Liver (tissue), 9 donors: ENCODE data around the gene FBN1. TPM values are rescaled to one million over a fixed set of nuclear protein-coding genes. Genes with fewer than 3 reads are reported as not detected.

Experiments used
- DNase-seq: peaks from one replicate; pipeline ENCODE4 v3.0.0-alpha.2; 2017; ENCODE audit warnings: low spot score
- H3K27ac ChIP-seq, 2 donors: one replicate each; pipeline ENCODE4 v1.7.0; 2013; ENCODE audit warnings: inconsistent platforms in 2 of 2, low read length in 2 of 2, control low read depth in 1 of 2, low read depth in 1 of 2, mild to moderate bottlenecking in 1 of 2
- H3K27me3 ChIP-seq, 4 donors: one replicate each; pipeline versions ENCODE4 v1.6.1 to v1.7.0; 2013; ENCODE audit warnings: low read length in 3 of 4, inconsistent platforms in 1 of 4, mild to moderate bottlenecking in 1 of 4, moderate library complexity in 1 of 4; ENCODE audit not compliant: control insufficient read depth in 4 of 4, insufficient read depth in 4 of 4
- H3K36me3 ChIP-seq, 4 donors: one replicate each; pipeline versions ENCODE4 v1.6.1 to v1.7.0; 2013; ENCODE audit warnings: low read length in 3 of 4, mild to moderate bottlenecking in 3 of 4, low read depth in 1 of 4, moderate library complexity in 1 of 4; ENCODE audit not compliant: control insufficient read depth in 4 of 4, insufficient read depth in 3 of 4
- H3K4me1 ChIP-seq, 4 donors: one replicate each; pipeline versions ENCODE4 v1.6.1 to v1.7.0; 2013; ENCODE audit warnings: low read length in 3 of 4, mild to moderate bottlenecking in 3 of 4, moderate library complexity in 1 of 4; ENCODE audit not compliant: control insufficient read depth in 4 of 4, insufficient read depth in 4 of 4
- H3K4me3 ChIP-seq, 3 donors: one replicate each; pipeline versions ENCODE4 v1.6.1 to v1.7.0; 2013; ENCODE audit warnings: low read length in 3 of 3, control low read depth in 1 of 3, low read depth in 1 of 3, mild to moderate bottlenecking in 1 of 3
- H3K9ac ChIP-seq, 2 donors: one replicate each; pipeline ENCODE4 v1.7.0; 2013; ENCODE audit warnings: low read length in 2 of 2, mild to moderate bottlenecking in 2 of 2, moderate library complexity in 2 of 2, control low read depth in 1 of 2, low read depth in 1 of 2
- H3K9me3 ChIP-seq, 4 donors: one replicate each; pipeline versions ENCODE4 v1.6.1 to v1.7.0; 2013; ENCODE audit warnings: low read length in 3 of 4; ENCODE audit not compliant: control insufficient read depth in 4 of 4
- EGR1 ChIP-seq, 2 donors: IDR thresholded peaks; 2 replicates each; pipeline ENCODE4 v1.6.1; 2016 to 2018; ENCODE audit warnings: antibody characterized with exemption in 2 of 2, low read depth in 2 of 2
- FOXA1 ChIP-seq: IDR thresholded peaks from 2 replicates; pipeline ENCODE4 v1.6.1; 2016; ENCODE audit warnings: antibody characterized with exemption
- FOXA2 ChIP-seq: IDR thresholded peaks from 2 replicates; pipeline ENCODE4 v1.6.1; 2016; ENCODE audit warnings: antibody characterized with exemption
- GABPA ChIP-seq, 2 donors: IDR thresholded peaks in 1 of 2; conservative IDR thresholded peaks in 1 of 2; 2 replicates each; pipeline ENCODE4 v1.6.1; 2016; ENCODE audit warnings: antibody characterized with exemption in 2 of 2, mild to moderate bottlenecking in 1 of 2, moderate library complexity in 1 of 2
- HNF4A ChIP-seq, 2 donors: conservative IDR thresholded peaks; 2 replicates each; pipeline ENCODE4 v1.6.1; 2016; ENCODE audit warnings: antibody characterized with exemption in 2 of 2, mild to moderate bottlenecking in 2 of 2
- HNF4G ChIP-seq: IDR thresholded peaks from 2 replicates; pipeline ENCODE4 v1.6.1; 2016; ENCODE audit warnings: antibody characterized with exemption
- JUND ChIP-seq, 2 donors: IDR thresholded peaks; 2 replicates each; pipeline ENCODE4 v1.6.1; 2016; ENCODE audit warnings: antibody characterized with exemption in 2 of 2
- NR2F2 ChIP-seq: IDR thresholded peaks from 2 replicates; pipeline ENCODE4 v1.6.1; 2016; ENCODE audit warnings: antibody characterized with exemption
- RAD21 ChIP-seq, 2 donors: IDR thresholded peaks; 2 replicates each; pipeline ENCODE4 v1.6.1; 2016; ENCODE audit warnings: antibody characterized with exemption in 2 of 2, mild to moderate bottlenecking in 2 of 2
- RXRA ChIP-seq, 2 donors: IDR thresholded peaks; 2 replicates each; pipeline ENCODE4 v1.6.1; 2017 to 2018; ENCODE audit warnings: antibody characterized with exemption in 2 of 2, mild to moderate bottlenecking in 1 of 2
- SP1 ChIP-seq: IDR thresholded peaks from 2 replicates; pipeline ENCODE4 v1.6.1; 2018; ENCODE audit warnings: antibody characterized with exemption, mild to moderate bottlenecking
- TAF1 ChIP-seq: conservative IDR thresholded peaks from 2 replicates; pipeline ENCODE4 v1.6.1; 2016; ENCODE audit warnings: antibody characterized with exemption, mild to moderate bottlenecking
- YY1 ChIP-seq: IDR thresholded peaks from 2 replicates; pipeline ENCODE4 v1.6.1; 2016; ENCODE audit warnings: antibody characterized with exemption, mild to moderate bottlenecking
- WGBS: extraction: QIAGEN DNeasy Blood & Tissue Kit; methylation state at CpG from one replicate; pipeline ENCODE4 v1.1.7; 2013; 5-methylcytosine and 5-hydroxymethylcytosine counted together
- polyA plus RNA-seq, 2 donors: library from polyadenylated mRNA; stranded (reverse) in 1 of 2; unstranded in 1 of 2; fragments of 200-250 nt in 1 of 2; fragments of >200 nt in 1 of 2; fragmentation: Nextera tagmentation in 1 of 2; extraction: Ambion mirVana in 1 of 2; gene quantifications; one replicate each; pipeline versions ENCODE4 v1.2.1 to v1.2.3, GENCODE V29; 2013 to 2015
- total RNA-seq, 2 donors: library from RNA; depleted of rRNA; stranded (reverse); fragments of >200 nt; gene quantifications; one replicate each; pipeline ENCODE4 v1.2.3, GENCODE V29; 2014
- TF ChIP-seq, protein P1 (sequence below): IDR thresholded peaks from 2 replicates; pipeline ENCODE4 v1.6.1; 2016; ENCODE audit warnings: antibody characterized with exemption
- TF ChIP-seq, protein P2 (sequence below): IDR thresholded peaks from 2 replicates; pipeline ENCODE4 v1.6.1; 2016; ENCODE audit warnings: antibody characterized with exemption
- TF ChIP-seq, protein P3 (sequence below): fragments of 150-350 bp; IDR thresholded peaks from 2 replicates; pipeline ENCODE4 v1.5.1; 2017; ENCODE audit warnings: improper control_type of control experiment, low read depth, low read length; ENCODE audit not compliant: missing input control
- TF ChIP-seq, protein P4 (sequence below): IDR thresholded peaks from 2 replicates; pipeline ENCODE4 v1.6.1; 2016; ENCODE audit warnings: antibody characterized with exemption
- TF ChIP-seq, protein P5 (sequence below): IDR thresholded peaks from 2 replicates; pipeline ENCODE4 v1.6.1; 2016; ENCODE audit warnings: antibody characterized with exemption, mild to moderate bottlenecking
- donor health status: healthy.
- donor health status: healthy.
- donor health status: healthy.
- donor health status: healthy.
- donor health status: healthy.

Gene FBN1
- total and polyA plus RNA-seq, 4 donors: 1.3 to 20.1 (median 12.4) TPM

DNA sequence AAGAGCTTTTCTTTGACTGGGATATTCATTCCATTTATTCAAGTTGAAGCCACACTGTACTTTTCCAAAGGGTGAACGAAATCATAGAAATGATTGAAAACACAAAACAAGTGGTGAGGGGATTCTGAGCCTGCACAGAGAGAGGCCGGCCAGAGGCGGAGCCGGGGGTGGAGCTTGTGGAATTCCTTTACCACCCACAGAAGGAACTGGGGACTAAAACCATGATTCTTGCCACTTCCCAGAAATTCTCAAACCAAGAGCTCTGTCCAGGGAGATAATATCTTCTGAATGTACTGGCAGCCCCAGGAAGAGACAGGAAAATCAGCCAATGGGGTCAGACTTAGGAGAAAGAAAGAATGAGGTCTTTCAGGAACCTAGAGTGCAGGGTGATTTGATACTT lies 20.8 kb downstream of the FBN1 start:
- Histone ChIP-seq H3K4me1 (no peaks in the 10 kb centered on the region), H3K27me3 (no peaks in the 10 kb centered on the region), H3K9me3 (no peaks in the 10 kb centered on the region), H3K36me3 (no peaks in the 10 kb centered on the region), H3K27ac (no peak overlapping the region), H3K4me3 (no peak overlapping the region), H3K9ac (no peak overlapping the region)
- no peak for TF ChIP-seq GABPA (IDR thresholded peaks at IDR 0.05 in 1 of 2, conservative IDR thresholded peaks at IDR 0.05 in 1 of 2)
- TF ChIP-seq RAD21 (IDR thresholded peaks at IDR 0.05): no peak
- TF ChIP-seq, protein P1, sequence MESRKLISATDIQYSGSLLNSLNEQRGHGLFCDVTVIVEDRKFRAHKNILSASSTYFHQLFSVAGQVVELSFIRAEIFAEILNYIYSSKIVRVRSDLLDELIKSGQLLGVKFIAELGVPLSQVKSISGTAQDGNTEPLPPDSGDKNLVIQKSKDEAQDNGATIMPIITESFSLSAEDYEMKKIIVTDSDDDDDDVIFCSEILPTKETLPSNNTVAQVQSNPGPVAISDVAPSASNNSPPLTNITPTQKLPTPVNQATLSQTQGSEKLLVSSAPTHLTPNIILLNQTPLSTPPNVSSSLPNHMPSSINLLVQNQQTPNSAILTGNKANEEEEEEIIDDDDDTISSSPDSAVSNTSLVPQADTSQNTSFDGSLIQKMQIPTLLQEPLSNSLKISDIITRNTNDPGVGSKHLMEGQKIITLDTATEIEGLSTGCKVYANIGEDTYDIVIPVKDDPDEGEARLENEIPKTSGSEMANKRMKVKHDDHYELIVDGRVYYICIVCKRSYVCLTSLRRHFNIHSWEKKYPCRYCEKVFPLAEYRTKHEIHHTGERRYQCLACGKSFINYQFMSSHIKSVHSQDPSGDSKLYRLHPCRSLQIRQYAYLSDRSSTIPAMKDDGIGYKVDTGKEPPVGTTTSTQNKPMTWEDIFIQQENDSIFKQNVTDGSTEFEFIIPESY: no peak
- TF ChIP-seq SP1: no peak
- TF ChIP-seq FOXA1: no peak
- TF ChIP-seq YY1: no peak
- no peak for TF ChIP-seq EGR1 (IDR thresholded peaks at IDR 0.05; ENCODE audit: low read depth in 2 of 2)
- no peak for TF ChIP-seq HNF4G
- TF ChIP-seq, protein P2, sequence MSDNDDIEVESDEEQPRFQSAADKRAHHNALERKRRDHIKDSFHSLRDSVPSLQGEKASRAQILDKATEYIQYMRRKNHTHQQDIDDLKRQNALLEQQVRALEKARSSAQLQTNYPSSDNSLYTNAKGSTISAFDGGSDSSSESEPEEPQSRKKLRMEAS: no peak
- no peak for TF ChIP-seq RXRA (IDR thresholded peaks at IDR 0.05)
- TF ChIP-seq FOXA2: no peak
- TF ChIP-seq HNF4A (conservative IDR thresholded peaks at IDR 0.05): no peak
- TF ChIP-seq, protein P3, sequence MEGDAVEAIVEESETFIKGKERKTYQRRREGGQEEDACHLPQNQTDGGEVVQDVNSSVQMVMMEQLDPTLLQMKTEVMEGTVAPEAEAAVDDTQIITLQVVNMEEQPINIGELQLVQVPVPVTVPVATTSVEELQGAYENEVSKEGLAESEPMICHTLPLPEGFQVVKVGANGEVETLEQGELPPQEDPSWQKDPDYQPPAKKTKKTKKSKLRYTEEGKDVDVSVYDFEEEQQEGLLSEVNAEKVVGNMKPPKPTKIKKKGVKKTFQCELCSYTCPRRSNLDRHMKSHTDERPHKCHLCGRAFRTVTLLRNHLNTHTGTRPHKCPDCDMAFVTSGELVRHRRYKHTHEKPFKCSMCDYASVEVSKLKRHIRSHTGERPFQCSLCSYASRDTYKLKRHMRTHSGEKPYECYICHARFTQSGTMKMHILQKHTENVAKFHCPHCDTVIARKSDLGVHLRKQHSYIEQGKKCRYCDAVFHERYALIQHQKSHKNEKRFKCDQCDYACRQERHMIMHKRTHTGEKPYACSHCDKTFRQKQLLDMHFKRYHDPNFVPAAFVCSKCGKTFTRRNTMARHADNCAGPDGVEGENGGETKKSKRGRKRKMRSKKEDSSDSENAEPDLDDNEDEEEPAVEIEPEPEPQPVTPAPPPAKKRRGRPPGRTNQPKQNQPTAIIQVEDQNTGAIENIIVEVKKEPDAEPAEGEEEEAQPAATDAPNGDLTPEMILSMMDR: no peak
- no peak for TF ChIP-seq TAF1
- WGBS: 91% methylated on average over 4 of the region's 4 CpGs
- DNase-seq: no peak

DNA sequence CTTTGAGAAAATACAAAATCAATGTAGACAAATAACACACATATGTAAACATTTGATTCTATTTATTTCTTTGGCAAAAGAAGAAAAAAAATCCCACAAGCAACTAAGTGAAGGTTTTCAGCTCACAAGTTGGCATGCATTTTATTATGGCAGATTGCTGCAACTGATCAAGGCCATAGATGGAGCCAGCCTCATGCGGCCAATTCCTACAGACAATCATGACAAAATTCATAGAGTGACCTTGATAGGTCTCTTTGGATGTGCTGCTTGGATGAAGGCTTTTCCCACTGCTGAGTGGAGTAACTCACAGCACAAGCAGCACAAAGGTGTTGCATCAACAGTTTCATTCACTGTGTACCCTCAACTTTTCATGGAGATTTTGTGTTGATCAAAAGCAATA lies 22.1 kb downstream of the FBN1 start:
- Histone ChIP-seq H3K36me3 (no peaks in the 10 kb centered on the region), H3K27me3 (no peaks in the 10 kb centered on the region), H3K27ac (no peak overlapping the region), H3K4me3 (no peak overlapping the region), H3K9ac (no peak overlapping the region), H3K4me1 (no peaks in the 10 kb centered on the region), H3K9me3 (no peaks in the 10 kb centered on the region)
- TF ChIP-seq FOXA1: no peak
- no peak for TF ChIP-seq GABPA (IDR thresholded peaks at IDR 0.05 in 1 of 2, conservative IDR thresholded peaks at IDR 0.05 in 1 of 2)
- no peak for TF ChIP-seq JUND (IDR thresholded peaks at IDR 0.05)
- TF ChIP-seq, protein P2: no peak
- TF ChIP-seq YY1: no peak
- TF ChIP-seq, protein P3: no peak
- TF ChIP-seq TAF1: no peak
- TF ChIP-seq RXRA (IDR thresholded peaks at IDR 0.05): no peak
- no peak for TF ChIP-seq EGR1 (IDR thresholded peaks at IDR 0.05; ENCODE audit: low read depth in 2 of 2)
- TF ChIP-seq, protein P4, sequence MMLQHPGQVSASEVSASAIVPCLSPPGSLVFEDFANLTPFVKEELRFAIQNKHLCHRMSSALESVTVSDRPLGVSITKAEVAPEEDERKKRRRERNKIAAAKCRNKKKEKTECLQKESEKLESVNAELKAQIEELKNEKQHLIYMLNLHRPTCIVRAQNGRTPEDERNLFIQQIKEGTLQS: no peak
- TF ChIP-seq FOXA2: no peak
- TF ChIP-seq, protein P1: no peak
- TF ChIP-seq, protein P5, sequence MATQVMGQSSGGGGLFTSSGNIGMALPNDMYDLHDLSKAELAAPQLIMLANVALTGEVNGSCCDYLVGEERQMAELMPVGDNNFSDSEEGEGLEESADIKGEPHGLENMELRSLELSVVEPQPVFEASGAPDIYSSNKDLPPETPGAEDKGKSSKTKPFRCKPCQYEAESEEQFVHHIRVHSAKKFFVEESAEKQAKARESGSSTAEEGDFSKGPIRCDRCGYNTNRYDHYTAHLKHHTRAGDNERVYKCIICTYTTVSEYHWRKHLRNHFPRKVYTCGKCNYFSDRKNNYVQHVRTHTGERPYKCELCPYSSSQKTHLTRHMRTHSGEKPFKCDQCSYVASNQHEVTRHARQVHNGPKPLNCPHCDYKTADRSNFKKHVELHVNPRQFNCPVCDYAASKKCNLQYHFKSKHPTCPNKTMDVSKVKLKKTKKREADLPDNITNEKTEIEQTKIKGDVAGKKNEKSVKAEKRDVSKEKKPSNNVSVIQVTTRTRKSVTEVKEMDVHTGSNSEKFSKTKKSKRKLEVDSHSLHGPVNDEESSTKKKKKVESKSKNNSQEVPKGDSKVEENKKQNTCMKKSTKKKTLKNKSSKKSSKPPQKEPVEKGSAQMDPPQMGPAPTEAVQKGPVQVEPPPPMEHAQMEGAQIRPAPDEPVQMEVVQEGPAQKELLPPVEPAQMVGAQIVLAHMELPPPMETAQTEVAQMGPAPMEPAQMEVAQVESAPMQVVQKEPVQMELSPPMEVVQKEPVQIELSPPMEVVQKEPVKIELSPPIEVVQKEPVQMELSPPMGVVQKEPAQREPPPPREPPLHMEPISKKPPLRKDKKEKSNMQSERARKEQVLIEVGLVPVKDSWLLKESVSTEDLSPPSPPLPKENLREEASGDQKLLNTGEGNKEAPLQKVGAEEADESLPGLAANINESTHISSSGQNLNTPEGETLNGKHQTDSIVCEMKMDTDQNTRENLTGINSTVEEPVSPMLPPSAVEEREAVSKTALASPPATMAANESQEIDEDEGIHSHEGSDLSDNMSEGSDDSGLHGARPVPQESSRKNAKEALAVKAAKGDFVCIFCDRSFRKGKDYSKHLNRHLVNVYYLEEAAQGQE: no peak
- TF ChIP-seq NR2F2: no peak
- TF ChIP-seq RAD21 (IDR thresholded peaks at IDR 0.05): no peak
- no peak for TF ChIP-seq HNF4A (conservative IDR thresholded peaks at IDR 0.05)
- TF ChIP-seq SP1: no peak
- no peak for TF ChIP-seq HNF4G
- no peak for DNase-seq
- WGBS: 68% methylated on average over 1 of the region's 1 CpG
